ENCODE results near the gene RGSL1.
"Not testable (repeated sequence)": the region's sequence is repeated elsewhere in the genome, so short reads cannot be mapped to it uniquely, and the experiment has no call there.

RGSL1 gene

DNA sequence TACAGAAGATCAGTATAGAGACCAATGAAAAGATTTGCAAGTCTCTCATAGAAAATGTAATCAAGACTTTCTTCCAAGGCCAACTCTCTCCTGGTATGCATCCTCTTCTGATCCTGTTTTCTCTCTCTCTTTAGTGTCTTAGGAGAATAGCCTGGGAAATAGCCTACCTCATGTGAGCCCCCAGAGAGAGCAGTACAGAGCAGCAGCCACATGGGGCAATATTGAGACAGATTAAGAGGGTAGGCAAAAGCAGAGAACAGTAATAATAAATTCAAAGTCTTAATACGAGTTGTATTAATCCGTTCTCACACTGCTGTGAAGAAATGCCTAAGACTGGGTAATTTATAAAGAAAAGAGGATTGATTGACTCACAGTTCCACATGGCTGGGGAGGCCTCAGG lies 77.7 kb downstream of the RGSL1 start:
- H3K4me3 ChIP-seq (ENCODE audit: insufficient read depth, low read depth, low read length) = no peak overlapping the region
- WGBS, 2 experiments = 96 to 98% methylated on average over 2 of the region's 2 CpGs

DNA sequence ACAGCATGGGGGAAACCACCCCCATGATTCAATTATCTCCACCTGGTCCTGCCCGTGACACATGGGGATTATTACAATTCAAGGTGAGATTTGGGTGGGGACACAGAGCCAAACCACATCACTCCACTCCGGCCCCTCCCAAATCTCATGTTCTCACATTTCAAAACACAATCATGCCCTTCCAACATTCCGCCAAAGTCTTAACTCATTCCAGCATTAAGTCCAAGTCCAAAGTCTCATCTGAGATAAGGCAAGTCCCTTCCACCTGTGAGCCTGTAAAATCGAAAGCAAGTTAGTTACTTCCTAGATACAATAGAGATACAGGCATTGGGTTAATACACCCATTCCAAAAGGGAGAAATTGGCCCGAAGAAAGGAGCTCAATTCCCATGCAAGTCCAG lies 78.3 kb downstream of the RGSL1 start:
- not testable (repeated sequence) for H3K27me3 ChIP-seq (ENCODE audit: control insufficient read depth, insufficient read depth, low read length, poor library complexity, severe bottlenecking); H3K36me3 ChIP-seq (ENCODE audit: control insufficient read depth, insufficient read depth, low read length); H3K4me3 ChIP-seq (ENCODE audit: insufficient read depth, low read depth, low read length); H3K9me3 ChIP-seq (ENCODE audit: control insufficient read depth, low read length); H3K27ac ChIP-seq (ENCODE audit: insufficient read depth, low read depth, low read length, poor library complexity, severe bottlenecking); H3K4me1 ChIP-seq (ENCODE audit: control insufficient read depth, insufficient read depth, low read length)
- WGBS, 2 experiments = 85 to 93% methylated on average over 5 of the region's 5 CpGs

More for the DNA sequence above, 77.7 kb downstream of the RGSL1 start:
- Histone ChIP-seq H3K4me1 (ENCODE audit: control insufficient read depth, insufficient read depth, low read length) (no peaks in the 10 kb centered on the region), H3K9me3 (ENCODE audit: control insufficient read depth, low read length) (no peaks in the 10 kb centered on the region), H3K27ac (ENCODE audit: insufficient read depth, low read depth, low read length, poor library complexity, severe bottlenecking) (no peak overlapping the region), H3K36me3 (ENCODE audit: control insufficient read depth, insufficient read depth, low read length) (no peaks in the 10 kb centered on the region), H3K27me3 (ENCODE audit: control insufficient read depth, insufficient read depth, low read length, poor library complexity, severe bottlenecking) (no peaks in the 10 kb centered on the region)

DNA sequence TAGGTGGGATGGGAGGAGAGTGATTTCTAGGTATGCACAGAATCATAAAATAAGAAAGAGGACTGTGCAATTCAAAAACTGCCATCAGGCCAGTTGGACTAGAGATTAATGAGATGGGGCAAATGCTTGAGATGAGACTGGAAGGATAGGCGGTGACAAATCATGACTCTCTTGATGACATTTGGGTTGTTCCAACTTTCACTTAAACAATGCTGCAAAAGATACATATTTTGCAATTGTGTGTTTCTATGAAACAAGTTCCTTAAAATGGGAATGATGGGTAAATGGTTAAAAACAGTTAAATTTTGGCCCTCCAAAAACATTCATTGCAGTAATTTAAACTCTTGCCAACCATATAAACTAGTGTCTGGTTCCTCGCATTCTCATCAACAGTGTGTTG lies 84.0 kb downstream of the RGSL1 start:
- Histone ChIP-seq H3K9me3 (ENCODE audit: control insufficient read depth, low read length) (no peaks in the 10 kb centered on the region), H3K27me3 (ENCODE audit: control insufficient read depth, insufficient read depth, low read length, poor library complexity, severe bottlenecking) (no peaks in the 10 kb centered on the region), H3K27ac (ENCODE audit: insufficient read depth, low read depth, low read length, poor library complexity, severe bottlenecking) (no peak overlapping the region), H3K36me3 (ENCODE audit: control insufficient read depth, insufficient read depth, low read length) (no peaks in the 10 kb centered on the region), H3K4me3 (ENCODE audit: insufficient read depth, low read depth, low read length) (no peak overlapping the region), H3K4me1 (ENCODE audit: control insufficient read depth, insufficient read depth, low read length) (no peaks in the 10 kb centered on the region)
- WGBS, 2 experiments = 93 to 100% methylated on average over 1 to 2 of the region's 2 CpGs

DNA sequence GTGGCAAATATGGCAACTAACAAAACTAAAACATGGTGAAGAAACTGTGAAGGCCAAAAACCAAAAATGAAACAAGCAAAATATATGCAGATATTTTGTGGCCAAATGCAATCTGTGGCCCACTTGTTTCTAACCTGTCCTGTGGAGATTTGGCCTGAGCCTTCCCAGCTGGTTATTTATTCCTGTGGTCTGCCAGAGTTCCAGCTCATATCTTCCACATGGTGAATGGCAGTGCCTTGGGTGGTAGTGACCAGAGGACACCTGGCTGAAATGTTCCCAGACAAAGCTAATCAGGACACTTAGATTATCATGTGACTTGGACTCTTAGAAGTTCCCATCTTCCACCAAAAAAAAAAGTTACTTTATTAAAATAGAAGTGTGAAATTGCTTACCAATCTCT lies 99.4 kb downstream of the RGSL1 start:
- Histone ChIP-seq H3K9me3 (ENCODE audit: control insufficient read depth, low read length) (no peaks in the 10 kb centered on the region), H3K27me3 (ENCODE audit: control insufficient read depth, insufficient read depth, low read length, poor library complexity, severe bottlenecking) (no peaks in the 10 kb centered on the region), H3K4me3 (ENCODE audit: insufficient read depth, low read depth, low read length) (no peak overlapping the region), H3K27ac (ENCODE audit: insufficient read depth, low read depth, low read length, poor library complexity, severe bottlenecking) (no peak overlapping the region), H3K36me3 (ENCODE audit: control insufficient read depth, insufficient read depth, low read length) (no peaks in the 10 kb centered on the region), H3K4me1 (ENCODE audit: control insufficient read depth, insufficient read depth, low read length) (no peaks in the 10 kb centered on the region)

DNA sequence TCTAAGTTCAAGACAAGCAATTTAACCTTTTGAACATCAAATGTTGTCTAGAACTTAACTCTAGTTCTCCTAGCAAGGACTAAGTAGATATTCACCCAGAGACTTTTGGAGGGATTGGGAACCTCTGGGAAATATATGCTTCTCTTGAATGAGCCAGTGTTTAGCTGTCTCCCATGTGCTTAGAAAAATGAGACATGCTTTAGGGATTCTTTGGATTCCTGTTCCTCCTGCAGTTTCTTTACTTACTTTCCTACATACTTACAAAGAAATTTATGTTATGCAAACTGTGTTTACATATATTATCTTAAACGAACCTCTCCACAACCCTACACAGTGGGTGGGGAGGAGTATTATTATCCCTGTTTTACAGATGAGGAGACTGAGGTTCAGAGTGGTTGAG lies 99.9 kb downstream of the RGSL1 start:
- WGBS, 2 experiments = no CpG with 5 or more reads among the region's 1 CpG
- Histone ChIP-seq H3K36me3 (ENCODE audit: control insufficient read depth, insufficient read depth, low read length) (no peaks in the 10 kb centered on the region), H3K27ac (ENCODE audit: insufficient read depth, low read depth, low read length, poor library complexity, severe bottlenecking) (no peak overlapping the region)

DNA sequence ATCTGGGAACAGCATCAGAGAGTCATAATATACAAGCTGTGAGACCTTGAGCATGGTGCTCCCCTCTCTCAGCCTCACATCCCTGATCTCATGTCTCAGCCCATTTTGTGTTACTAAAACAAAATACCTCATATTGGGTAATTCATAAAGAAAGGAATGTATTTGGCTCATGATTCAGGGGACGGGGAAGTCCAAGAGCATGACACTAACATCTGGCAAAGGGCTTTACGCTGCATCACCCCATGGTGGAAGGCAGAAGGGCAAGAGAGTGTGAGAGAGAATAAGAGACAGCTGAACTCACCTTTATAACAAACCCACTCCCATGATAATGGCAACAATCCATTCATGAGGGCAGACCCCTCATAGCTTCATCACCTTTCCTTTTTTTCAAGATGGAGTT lies 102.6 kb downstream of the RGSL1 start:
- Histone ChIP-seq H3K36me3 (ENCODE audit: control insufficient read depth, insufficient read depth, low read length) (no peaks in the 10 kb centered on the region), H3K9me3 (ENCODE audit: control insufficient read depth, low read length) (no peaks in the 10 kb centered on the region), H3K27me3 (ENCODE audit: control insufficient read depth, insufficient read depth, low read length, poor library complexity, severe bottlenecking) (no peaks in the 10 kb centered on the region), H3K27ac (ENCODE audit: insufficient read depth, low read depth, low read length, poor library complexity, severe bottlenecking) (no peak overlapping the region), H3K4me3 (ENCODE audit: insufficient read depth, low read depth, low read length) (no peak overlapping the region), H3K4me1 (ENCODE audit: control insufficient read depth, insufficient read depth, low read length) (no peaks in the 10 kb centered on the region)
- 94 to 97% methylated on average over 2 of the region's 2 CpGs for WGBS, 2 experiments

More for the DNA sequence above, 99.9 kb downstream of the RGSL1 start:
- H3K27me3 ChIP-seq (ENCODE audit: control insufficient read depth, insufficient read depth, low read length, poor library complexity, severe bottlenecking) = no peaks in the 10 kb centered on the region
- no peak overlapping the region for H3K4me3 ChIP-seq (ENCODE audit: insufficient read depth, low read depth, low read length)
- no peaks in the 10 kb centered on the region for H3K4me1 ChIP-seq (ENCODE audit: control insufficient read depth, insufficient read depth, low read length)
- H3K9me3 ChIP-seq (ENCODE audit: control insufficient read depth, low read length) = no peaks in the 10 kb centered on the region

DNA sequence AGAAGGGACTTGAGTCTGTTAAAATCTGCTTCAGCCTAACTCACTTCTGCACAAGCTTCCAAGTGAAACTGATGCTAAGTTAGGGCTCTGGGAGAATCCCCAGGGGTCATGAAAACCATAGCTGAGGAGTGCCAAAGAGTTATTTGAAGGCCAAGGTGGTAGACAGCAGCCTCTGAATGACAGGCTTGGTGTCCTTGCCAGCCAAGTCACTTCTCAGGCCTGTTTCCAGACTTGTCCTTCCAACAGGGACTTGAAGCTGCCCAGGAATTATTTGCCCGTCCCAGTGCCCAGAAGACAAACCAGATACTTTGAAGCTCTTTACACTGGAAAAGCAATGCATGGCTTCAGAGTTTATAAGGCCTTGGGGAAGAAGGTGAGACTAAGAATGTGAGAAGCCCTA lies 105.5 kb downstream of the RGSL1 start:
- H3K9me3 ChIP-seq (ENCODE audit: control insufficient read depth, low read length) = no peaks in the 10 kb centered on the region
- H3K4me3 ChIP-seq (ENCODE audit: insufficient read depth, low read depth, low read length) = no peak overlapping the region
- 91 to 95% methylated on average over 1 of the region's 1 CpG for WGBS, 2 experiments
- no peaks in the 10 kb centered on the region for H3K36me3 ChIP-seq (ENCODE audit: control insufficient read depth, insufficient read depth, low read length)
- no peaks in the 10 kb centered on the region for H3K4me1 ChIP-seq (ENCODE audit: control insufficient read depth, insufficient read depth, low read length)
- H3K27ac ChIP-seq (ENCODE audit: insufficient read depth, low read depth, low read length, poor library complexity, severe bottlenecking) = no peak overlapping the region
- H3K27me3 ChIP-seq (ENCODE audit: control insufficient read depth, insufficient read depth, low read length, poor library complexity, severe bottlenecking) = no peaks in the 10 kb centered on the region

DNA sequence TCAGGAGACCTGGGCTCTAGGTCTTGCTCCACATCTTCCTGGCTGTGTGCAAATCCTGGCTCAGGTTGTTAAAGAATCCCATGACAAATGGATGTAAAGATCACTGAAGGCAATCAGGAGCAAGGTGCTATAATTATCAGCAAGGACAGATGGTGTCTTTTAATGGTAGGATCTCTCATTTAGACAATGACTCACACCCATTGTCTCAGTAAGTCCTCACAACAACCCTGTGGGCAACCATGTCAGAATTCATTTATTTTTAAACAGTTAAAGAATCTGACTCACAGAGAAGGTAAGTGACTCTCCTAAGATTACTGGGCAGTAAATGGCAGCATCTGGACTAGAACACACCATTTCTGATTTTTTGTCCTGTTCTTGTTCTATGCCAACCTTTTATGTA lies 106.3 kb downstream of the RGSL1 start:
- Histone ChIP-seq H3K27ac (ENCODE audit: insufficient read depth, low read depth, low read length, poor library complexity, severe bottlenecking) (no peak overlapping the region), H3K36me3 (ENCODE audit: control insufficient read depth, insufficient read depth, low read length) (no peaks in the 10 kb centered on the region), H3K4me1 (ENCODE audit: control insufficient read depth, insufficient read depth, low read length) (no peaks in the 10 kb centered on the region), H3K4me3 (ENCODE audit: insufficient read depth, low read depth, low read length) (no peak overlapping the region), H3K9me3 (ENCODE audit: control insufficient read depth, low read length) (no peaks in the 10 kb centered on the region), H3K27me3 (ENCODE audit: control insufficient read depth, insufficient read depth, low read length, poor library complexity, severe bottlenecking) (no peaks in the 10 kb centered on the region)

DNA sequence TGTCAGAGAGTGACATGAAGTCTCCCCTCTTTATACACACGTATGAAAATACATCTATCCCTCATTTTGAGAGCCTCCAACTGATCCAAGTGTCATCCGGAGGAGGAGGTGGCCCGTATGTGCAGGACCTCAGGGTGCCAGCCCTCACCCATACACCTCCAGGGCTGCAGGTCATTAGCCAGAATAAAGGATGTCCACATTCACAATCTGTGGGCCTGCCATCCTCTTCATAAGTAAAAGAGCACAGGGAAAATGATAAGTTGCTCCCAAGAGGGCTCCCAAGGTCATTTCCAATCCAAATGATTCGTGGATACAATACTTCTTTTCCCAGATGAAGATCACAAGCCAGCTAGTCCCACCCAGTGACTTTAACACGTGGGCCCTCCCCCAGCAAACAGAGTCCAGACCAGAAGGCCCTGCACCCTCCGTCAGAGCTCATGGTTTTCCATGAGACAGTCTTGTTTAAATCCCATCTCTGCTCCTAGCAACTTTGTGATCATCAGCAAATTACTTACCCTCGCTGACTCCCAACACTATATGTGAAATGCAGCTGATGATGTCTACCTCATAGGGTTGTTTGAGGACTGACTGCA lies 110.5 kb downstream of the RGSL1 start:
- Histone ChIP-seq H3K4me1 (ENCODE audit: control insufficient read depth, insufficient read depth, low read length) (no peaks in the 10 kb centered on the region), H3K27me3 (ENCODE audit: control insufficient read depth, insufficient read depth, low read length, poor library complexity, severe bottlenecking) (no peaks in the 10 kb centered on the region), H3K4me3 (ENCODE audit: insufficient read depth, low read depth, low read length) (no peak overlapping the region), H3K27ac (ENCODE audit: insufficient read depth, low read depth, low read length, poor library complexity, severe bottlenecking) (no peak overlapping the region), H3K9me3 (ENCODE audit: control insufficient read depth, low read length) (no peaks in the 10 kb centered on the region), H3K36me3 (ENCODE audit: control insufficient read depth, insufficient read depth, low read length) (no peaks in the 10 kb centered on the region)
- 87 to 90% methylated on average over 7 of the region's 7 CpGs for WGBS, 2 experiments

DNA sequence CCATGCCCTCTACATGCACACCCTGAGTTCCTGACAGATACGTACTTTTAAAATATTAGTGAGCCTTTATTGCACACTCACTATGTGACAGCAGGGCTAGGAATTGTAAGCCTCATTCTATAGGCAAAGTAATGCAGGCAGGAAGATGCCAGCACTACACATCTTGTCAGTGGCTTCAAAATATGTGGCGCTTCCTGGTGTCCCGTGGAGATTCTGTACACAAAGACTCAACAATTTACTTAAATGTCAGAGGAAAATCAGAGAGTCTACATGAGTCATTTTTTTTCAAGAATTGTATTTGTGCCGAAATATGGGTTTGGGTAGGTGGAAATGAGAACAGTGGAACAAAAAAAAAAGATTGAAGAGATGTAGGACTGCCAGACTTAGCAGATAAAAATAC lies 111.5 kb downstream of the RGSL1 start:
- Histone ChIP-seq H3K36me3 (ENCODE audit: control insufficient read depth, insufficient read depth, low read length) (no peaks in the 10 kb centered on the region), H3K4me1 (ENCODE audit: control insufficient read depth, insufficient read depth, low read length) (no peaks in the 10 kb centered on the region), H3K27me3 (ENCODE audit: control insufficient read depth, insufficient read depth, low read length, poor library complexity, severe bottlenecking) (no peaks in the 10 kb centered on the region), H3K27ac (ENCODE audit: insufficient read depth, low read depth, low read length, poor library complexity, severe bottlenecking) (no peak overlapping the region), H3K9me3 (ENCODE audit: control insufficient read depth, low read length) (no peaks in the 10 kb centered on the region), H3K4me3 (ENCODE audit: insufficient read depth, low read depth, low read length) (no peak overlapping the region)
- 90 to 96% methylated on average over 4 of the region's 4 CpGs for WGBS, 2 experiments

DNA sequence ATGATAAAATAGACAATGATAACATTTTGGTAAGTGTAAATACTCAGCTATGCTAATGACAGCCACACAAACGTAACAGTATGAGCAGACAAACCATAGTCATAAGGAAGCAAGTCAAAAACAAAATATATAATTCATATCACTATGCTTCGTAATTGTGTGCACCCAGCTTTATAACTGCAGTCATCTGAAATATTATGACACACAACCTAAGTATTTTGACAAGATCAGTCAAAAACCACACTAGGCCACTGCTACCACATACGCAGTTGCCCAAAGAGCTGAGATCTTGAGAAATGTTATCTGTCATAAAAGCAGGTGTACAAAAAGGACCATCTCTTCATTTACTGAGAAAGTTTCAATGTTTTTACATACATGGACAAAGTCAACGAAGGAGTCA lies 113.1 kb downstream of the RGSL1 start:
- 90 to 93% methylated on average over 3 to 4 of the region's 4 CpGs for WGBS, 2 experiments
- H3K9me3 ChIP-seq (ENCODE audit: control insufficient read depth, low read length) = no peaks in the 10 kb centered on the region
- no peaks in the 10 kb centered on the region for H3K27me3 ChIP-seq (ENCODE audit: control insufficient read depth, insufficient read depth, low read length, poor library complexity, severe bottlenecking)
- H3K27ac ChIP-seq (ENCODE audit: insufficient read depth, low read depth, low read length, poor library complexity, severe bottlenecking) = no peak overlapping the region
- H3K36me3 ChIP-seq (ENCODE audit: control insufficient read depth, insufficient read depth, low read length) = no peaks in the 10 kb centered on the region
- no peaks in the 10 kb centered on the region for H3K4me1 ChIP-seq (ENCODE audit: control insufficient read depth, insufficient read depth, low read length)
- no peak overlapping the region for H3K4me3 ChIP-seq (ENCODE audit: insufficient read depth, low read depth, low read length)
